Measurements from ENCODE around the gene C2orf42.
"Not testable (repeated sequence)": the region's sequence is repeated elsewhere in the genome, so short reads cannot be mapped to it uniquely, and the experiment has no call there.

Gene C2orf42

GRCh38 chr2:70173520-70173919, 17.3 kb downstream of the C2orf42 start:
- DNase-seq, result no peak

GRCh38 chr2:70169654-70170245, 21.1 kb downstream of the C2orf42 start:
- not testable (repeated sequence) for DNase-seq

DNA sequence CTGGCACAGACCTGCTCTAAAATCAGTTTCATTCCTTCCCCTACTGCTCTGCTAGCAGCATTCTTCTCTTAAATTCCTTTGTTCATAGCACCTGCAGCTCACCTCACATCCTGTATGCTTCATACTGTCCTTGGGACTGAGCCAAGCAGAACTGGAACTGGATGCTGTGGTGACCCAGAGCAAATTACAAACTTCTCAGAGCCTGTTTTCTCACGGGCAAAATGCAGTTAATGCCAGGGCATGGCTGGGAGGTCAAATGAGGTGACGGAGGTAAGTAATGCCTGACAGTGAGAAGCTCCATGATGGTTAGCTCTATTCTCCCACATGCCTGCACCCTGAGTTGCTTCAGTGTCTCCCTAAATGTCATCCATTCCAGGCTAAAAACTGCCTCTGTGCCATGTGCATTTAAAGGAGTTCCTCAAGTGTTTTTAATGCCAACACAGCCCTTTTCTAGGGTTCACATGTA, 29.7 kb downstream of the C2orf42 start:
- no peak for DNase-seq

GRCh38 chr2:70160545-70160944, 30.3 kb downstream of the C2orf42 start:
- DNase-seq, result no peak

DNA sequence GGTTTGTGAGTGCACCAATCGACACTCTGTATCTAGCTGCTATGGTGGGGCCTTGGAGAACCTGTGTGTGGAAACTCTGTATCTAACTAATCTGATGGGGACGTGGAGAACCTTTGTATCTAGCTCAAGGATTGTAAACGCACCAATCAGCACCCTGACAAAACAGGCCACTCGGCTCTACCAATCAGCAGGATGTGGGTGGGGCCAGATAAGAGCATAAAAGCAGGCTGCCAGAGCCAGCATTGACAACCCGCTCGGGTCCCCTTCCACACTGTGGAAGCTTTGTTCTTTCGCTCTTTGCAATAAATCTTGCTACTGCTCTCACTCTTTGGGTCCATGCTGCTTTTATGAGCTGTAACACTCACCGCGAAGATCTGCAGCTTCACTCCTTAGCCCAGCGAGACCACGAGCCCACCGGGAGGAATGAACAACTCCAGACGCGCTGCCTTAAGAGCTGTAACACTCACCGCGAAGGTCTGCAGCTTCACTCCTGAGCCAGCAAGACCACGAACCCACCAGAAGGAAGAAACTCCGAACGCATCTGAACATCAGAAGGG, 41.6 kb downstream of the C2orf42 start:
- DNase-seq, result peak in 3 of 58 donors; percentile 12 to 61 (median 32)

- DNase-seq, result not testable (repeated sequence)
Measured at GRCh38 chr2:70148211-70148760, 42.5 kb downstream of the C2orf42 start.

GRCh38 chr2:70145851-70146739, 44.7 kb downstream of the C2orf42 start:
- no peak for DNase-seq

DNA sequence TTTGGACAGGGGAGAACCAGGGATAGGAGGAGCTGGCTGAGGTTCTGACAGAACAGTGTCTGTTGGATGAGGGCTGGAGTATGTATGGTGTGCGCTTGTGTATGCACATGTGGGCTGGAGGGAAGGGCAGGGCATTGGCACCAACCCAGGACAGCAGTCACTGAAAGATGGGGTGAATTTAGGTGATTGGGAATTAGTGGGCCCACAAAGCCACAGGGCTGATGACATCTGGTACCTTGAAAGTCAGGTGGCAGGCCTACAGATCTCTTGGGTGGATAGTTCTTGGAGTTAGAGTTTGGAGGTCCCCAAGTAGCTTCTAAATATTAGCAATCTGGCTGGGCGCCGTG, 45.7 kb downstream of the C2orf42 start:
- DNase-seq, result no peak

GRCh38 chr2:70144443-70145143, 46.2 kb downstream of the C2orf42 start:
- no peak for DNase-seq

DNA sequence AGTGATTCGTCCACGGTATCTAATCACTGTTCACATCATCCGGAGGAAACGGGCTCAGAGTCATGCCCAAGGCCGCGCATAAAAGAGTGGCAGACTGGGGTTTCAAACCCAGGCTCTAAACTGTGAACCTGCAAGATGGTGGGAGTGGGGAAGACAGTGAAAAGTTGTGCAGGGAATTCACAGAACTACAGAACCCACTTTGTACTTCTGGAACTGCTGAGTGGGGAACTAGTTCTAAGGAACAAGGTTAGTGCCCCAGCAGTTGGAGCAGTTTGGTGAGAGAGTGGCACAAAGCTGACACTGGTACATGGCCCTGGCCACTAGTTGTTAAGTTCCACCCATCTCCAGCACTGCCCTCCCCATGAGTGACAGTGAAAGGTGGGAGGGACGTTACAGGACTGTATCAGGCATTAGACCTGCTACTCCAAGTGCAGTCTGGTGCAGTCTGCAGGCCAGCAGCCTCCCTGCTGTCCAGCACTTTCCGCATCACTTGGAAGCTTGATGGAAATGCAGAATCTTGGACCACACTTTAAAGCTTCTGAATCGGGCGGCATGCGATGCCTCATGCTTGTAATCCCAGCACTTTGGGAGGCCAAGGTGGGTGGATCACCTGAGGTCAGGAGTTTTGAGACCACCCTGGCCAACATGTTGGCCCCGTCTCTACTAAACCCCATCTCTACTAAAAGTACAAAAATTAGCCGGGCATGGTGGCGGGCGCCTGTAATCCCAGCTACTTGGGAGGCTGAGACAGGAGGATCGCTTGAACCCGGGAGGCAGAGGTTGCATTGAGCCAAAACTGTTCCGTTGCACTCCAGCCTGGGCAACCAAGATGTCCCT, 47.3 kb downstream of the C2orf42 start:
- DNase-seq, result peak in 12 of 58 donors; percentile 12 to 66 (median 30)

DNA sequence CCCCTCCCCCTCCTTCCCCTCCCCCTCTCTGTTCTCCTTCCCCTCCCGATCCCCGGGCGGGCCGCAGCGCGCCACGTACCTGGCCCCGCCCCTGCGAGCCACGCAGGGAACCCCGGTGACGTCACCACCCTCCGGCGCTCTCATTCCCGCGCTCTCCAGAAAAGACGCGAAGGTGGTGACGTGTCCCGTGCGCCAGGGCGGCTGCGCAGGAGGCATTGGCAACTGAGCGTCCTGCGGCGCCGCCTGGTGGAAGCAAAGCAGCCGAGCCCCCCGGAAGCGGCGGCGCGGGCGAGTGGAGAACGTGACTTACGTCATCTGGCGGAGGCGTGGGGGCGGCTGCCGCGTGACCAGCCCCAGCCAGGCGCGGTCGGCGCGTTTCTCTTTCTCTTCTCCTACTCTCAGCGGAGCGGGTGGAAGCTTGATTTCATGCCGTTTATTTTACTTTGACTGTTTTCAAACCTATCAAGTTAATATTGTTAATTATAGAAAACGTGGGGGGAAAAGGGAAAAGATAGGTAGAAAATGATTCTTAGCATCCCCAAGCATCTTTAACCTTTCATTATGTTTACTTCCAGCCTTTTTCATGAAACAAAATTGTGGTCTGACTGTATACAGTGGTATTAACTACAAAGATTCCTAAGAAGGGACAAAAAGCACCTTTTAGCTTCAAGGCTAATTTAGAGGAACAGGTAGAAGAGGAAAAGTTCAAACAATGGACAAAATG, 48.1 kb downstream of the C2orf42 start:
- peak; percentile 80 to 99 (median 97) for DNase-seq

DNA sequence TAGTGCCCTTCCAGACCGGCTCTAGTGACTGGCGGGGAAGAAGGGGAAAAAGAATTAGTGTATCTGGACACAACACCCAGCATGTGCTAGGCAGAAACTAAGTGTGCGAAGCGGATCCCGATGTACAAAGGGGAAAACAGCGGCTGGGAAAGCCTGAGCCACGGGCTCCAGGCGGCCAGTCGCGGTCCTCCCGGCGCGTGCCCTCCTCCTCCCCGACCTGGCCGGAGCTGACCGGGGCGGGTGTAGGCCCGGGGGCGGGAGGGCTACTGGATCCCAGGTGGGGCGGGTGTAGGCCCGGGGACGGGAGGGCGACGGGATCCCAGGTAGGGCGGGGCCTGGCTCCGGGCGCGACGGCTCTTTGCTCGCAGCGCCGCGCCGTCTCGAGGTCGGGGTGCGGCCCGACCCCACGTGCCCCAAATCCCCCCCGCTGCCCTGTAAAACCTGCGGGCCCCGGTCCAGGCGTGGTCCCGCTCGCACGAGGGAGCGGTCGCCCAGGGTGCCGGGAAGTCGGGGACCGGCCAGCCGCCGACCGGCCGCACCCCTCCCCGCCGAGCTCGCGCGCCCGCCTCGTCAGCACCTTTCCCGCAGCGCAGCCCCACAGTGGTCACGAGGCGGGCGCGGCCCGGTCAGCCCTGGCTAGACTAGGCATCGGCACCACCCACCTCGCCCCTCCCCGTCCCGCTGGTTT, 48.8 kb downstream of the C2orf42 start:
- peak in 31 of 58 donors; percentile 33 to 85 (median 69) for DNase-seq

DNA sequence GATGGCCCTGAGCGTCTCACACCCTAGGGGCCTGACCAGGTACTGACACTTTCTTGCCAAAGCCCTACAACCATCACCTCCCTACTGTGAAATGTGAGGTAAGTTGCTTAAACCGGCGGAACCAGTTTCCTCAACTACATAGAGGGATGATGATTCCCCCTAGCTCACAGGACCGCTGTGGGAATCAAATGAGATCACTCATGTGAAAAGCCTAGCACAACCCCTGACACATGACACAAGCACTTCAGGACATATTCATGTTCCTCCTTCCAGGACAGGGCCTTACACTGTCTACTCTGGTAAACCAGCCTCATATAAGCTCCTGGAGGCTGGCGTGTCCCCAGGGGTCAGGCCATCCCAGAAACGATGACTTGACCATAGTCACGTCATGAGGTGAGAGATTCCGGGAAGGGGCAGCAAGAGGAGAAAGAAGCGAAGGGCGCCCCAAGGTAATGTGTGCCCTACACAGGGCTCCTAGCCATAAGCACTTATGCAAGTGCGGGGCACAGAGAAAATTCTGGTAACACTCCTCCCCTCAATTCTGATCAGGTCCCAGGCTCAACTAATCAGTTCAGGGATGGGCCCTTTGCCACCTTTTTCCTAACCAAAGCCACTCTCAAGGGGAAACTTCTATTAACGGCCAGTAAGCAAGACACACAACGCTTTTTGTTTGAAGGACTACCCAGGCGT, 49.5 kb downstream of the C2orf42 start:
- peak in 12 of 58 donors; percentile 21 to 70 (median 59) for DNase-seq

GRCh38 chr2:70140791-70141211, 50.0 kb downstream of the C2orf42 start:
- no peak for DNase-seq

DNA sequence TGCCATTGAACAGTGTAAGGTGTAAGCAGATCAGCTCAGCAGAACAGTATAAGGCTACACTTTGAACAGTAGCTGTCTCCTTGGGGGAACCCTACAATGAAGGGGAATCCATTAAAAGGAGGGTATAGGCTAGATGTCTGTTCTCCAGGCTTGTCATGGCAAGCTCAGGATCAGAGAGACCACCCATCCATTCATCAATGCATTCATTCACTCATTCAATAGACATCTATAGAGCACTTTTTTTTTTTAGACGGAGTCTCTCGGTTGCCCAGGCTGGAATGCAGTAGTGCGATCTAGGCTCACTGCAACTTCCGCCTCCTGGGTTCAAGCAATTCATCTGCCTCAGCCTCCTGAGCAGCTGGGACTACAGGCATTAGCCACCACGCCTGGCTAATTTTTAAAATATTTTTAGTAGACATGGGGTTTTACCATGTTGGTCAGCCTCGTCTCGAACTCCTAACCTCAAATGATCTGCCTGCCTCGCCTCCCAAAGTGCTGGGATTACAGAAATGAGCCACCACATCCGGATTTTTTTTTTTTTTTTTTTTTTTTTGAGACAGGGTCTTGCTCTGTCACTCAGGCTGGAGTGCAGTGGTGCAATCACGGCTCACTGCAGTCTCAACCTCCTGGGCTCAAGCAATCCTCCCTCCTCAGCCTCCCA, 56.4 kb downstream of the C2orf42 start:
- DNase-seq, result not testable (repeated sequence)

DNA sequence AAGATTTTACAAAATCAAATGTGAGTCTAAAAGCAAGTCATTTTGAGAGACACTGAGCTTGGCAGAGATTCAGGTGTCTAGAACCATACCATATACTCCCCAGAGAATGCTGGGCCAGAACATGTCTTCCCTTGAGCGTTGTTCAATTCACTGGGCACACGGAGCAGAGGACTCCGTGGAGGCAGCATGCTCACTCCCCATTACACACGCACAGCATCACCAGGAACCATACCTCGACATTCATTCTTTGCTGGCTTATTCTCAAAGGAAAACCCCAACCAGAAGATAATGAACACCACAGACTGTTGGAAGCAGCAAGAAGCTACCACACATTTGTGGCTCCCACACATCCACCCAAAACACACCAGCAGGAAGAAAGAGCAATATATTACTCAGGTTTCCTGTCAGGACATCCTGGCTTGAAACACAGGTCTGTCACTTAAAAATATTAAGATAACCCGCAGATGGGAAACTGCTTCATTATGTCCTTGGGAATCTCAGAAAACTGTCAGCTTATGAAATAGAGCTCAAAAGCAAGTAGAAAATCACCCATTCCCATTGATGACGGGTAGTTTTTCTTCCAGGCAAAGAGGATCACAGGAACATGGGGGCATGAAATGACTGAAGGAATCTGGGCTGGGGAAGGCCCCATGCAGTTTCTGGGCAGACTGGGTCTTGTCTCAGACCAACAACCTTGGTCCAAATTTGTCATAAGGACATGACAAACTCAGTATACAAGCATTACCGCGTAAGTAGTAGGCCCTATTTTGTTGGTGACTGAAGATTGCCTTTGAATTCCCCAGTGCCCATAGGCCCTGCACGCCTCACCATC, 57.1 kb downstream of the C2orf42 start:
- DNase-seq, result no peak

DNA sequence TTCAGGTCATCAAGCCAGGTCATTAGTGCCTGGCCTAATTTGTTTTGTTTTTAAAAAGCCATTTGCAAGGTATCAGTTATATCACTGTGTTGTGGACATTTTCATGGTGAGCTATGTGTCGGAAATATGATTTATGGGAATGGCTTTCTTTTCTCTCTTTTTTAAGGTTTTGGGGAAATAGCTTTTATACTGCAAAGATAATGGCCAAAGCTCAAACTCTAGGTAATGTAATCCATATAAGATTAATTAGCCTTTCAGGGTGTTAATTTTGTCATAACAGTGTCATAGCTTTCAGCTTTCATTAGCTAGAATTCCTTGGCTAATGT, 57.7 kb downstream of the C2orf42 start:
- no peak for DNase-seq
